ENCODE data around the gene LTBP3. TPM values are rescaled to one million over a fixed set of nuclear protein-coding genes. Genes with fewer than 3 reads are reported as not detected.
A peak's percentile ranks its signal among the peaks of the same experiment; 100 is the strongest.

Gene LTBP3
- total and polyA plus RNA-seq, 9 of the 15 experiments (the other 6 are each of a cell fraction or from before 2014, with no cell fraction given) = 0.06 to 20.5 (median 4.8) TPM

DNA sequence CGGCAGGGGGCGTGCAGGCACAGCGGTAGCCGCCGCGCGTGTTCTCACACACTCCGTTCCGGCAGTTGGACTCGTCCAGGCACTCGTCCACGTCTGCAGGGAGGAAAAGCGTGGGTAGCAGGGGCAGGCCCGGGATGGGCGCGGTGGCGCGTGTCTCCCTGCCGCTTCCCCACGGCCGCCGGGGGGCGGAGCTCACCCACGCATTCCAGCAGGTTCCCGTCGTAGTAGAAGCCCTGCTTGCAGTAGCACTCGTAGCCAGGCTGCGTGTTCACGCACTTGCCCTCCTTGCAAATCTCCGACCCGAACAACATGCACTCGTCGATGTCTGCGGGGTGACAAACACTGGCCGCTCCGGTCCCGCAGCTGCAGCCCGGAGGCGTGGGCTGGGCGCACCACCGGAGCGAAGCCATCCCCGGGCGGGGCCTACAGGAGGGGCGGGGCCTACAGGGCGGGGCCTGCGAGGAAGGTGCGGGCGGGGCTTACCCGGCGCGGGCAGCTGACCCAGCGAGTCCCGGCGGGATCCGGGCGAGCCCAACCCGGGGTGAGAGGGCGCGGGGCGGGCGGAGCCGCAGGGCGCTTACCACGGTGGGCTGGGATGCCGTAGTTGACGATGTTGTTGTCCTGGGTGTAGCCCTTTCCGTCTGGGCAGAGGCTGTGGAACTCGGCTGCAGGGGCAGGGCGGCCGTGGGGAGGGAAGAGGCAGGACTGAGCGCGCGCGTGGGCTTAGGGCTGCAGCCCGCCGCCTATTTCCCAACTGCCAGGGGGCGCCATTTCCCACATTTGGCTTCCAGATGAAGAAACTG, 17.7 kb downstream of the LTBP3 start (continued):
- TF ChIP-seq ZNF174 (CRISPR knock-in tag; IDR thresholded peaks at IDR 0.05) (no peak), HNRNPH1 (optimal IDR thresholded peaks at IDR 0.05; ENCODE audit: low read depth, low read length) (no peak), MTA3 (IDR thresholded peaks at IDR 0.05; ENCODE audit: borderline replicate concordance) (peak; percentile 74; the same call in 1 of the 2 replicates), RBM34 (IDR thresholded peaks at IDR 0.05; ENCODE audit: borderline replicate concordance, insufficient read depth, low read length) (no peak), HNRNPL (IDR thresholded peaks at IDR 0.05; ENCODE audit: low read depth, low read length) (peak; percentile 54; the same call in 1 of the 2 replicates), IFI16 (CRISPR knock-in tag; IDR thresholded peaks at IDR 0.05) (no peak), SNRNP70 (optimal IDR thresholded peaks at IDR 0.05; ENCODE audit: low read depth, low read length) (no peak), CLOCK (CRISPR knock-in tag; IDR thresholded peaks at IDR 0.05; ENCODE audit: borderline replicate concordance) (no peak), VEZF1 (CRISPR knock-in tag; IDR thresholded peaks at IDR 0.05) (peak; percentile 90), ZNF592 (IDR thresholded peaks at IDR 0.05) (no peak), MECOM (CRISPR knock-in tag; IDR thresholded peaks at IDR 0.05) (no peak)
- TF ChIP-seq, protein P1, sequence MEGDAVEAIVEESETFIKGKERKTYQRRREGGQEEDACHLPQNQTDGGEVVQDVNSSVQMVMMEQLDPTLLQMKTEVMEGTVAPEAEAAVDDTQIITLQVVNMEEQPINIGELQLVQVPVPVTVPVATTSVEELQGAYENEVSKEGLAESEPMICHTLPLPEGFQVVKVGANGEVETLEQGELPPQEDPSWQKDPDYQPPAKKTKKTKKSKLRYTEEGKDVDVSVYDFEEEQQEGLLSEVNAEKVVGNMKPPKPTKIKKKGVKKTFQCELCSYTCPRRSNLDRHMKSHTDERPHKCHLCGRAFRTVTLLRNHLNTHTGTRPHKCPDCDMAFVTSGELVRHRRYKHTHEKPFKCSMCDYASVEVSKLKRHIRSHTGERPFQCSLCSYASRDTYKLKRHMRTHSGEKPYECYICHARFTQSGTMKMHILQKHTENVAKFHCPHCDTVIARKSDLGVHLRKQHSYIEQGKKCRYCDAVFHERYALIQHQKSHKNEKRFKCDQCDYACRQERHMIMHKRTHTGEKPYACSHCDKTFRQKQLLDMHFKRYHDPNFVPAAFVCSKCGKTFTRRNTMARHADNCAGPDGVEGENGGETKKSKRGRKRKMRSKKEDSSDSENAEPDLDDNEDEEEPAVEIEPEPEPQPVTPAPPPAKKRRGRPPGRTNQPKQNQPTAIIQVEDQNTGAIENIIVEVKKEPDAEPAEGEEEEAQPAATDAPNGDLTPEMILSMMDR (IDR thresholded peaks at IDR 0.05 in 2 of 3, conservative IDR thresholded peaks at IDR 0.05 in 1 of 3; ENCODE audit: insufficient read depth in 2 of 3, low read depth in 1 of 3, low read length in 3 of 3) = peak; percentile 88 to 94 (median 92)
- TF ChIP-seq, protein P2, sequence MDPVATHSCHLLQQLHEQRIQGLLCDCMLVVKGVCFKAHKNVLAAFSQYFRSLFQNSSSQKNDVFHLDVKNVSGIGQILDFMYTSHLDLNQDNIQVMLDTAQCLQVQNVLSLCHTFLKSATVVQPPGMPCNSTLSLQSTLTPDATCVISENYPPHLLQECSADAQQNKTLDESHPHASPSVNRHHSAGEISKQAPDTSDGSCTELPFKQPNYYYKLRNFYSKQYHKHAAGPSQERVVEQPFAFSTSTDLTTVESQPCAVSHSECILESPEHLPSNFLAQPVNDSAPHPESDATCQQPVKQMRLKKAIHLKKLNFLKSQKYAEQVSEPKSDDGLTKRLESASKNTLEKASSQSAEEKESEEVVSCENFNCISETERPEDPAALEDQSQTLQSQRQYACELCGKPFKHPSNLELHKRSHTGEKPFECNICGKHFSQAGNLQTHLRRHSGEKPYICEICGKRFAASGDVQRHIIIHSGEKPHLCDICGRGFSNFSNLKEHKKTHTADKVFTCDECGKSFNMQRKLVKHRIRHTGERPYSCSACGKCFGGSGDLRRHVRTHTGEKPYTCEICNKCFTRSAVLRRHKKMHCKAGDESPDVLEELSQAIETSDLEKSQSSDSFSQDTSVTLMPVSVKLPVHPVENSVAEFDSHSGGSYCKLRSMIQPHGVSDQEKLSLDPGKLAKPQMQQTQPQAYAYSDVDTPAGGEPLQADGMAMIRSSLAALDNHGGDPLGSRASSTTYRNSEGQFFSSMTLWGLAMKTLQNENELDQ (CRISPR knock-in tag; IDR thresholded peaks at IDR 0.05; ENCODE audit: borderline replicate concordance) = no peak
